ENCODE measurements around the gene GCNT1.
"Not testable (repeated sequence)": the region's sequence is repeated elsewhere in the genome, so short reads cannot be mapped to it uniquely, and the experiment has no call there.

The GCNT1 gene

DNA sequence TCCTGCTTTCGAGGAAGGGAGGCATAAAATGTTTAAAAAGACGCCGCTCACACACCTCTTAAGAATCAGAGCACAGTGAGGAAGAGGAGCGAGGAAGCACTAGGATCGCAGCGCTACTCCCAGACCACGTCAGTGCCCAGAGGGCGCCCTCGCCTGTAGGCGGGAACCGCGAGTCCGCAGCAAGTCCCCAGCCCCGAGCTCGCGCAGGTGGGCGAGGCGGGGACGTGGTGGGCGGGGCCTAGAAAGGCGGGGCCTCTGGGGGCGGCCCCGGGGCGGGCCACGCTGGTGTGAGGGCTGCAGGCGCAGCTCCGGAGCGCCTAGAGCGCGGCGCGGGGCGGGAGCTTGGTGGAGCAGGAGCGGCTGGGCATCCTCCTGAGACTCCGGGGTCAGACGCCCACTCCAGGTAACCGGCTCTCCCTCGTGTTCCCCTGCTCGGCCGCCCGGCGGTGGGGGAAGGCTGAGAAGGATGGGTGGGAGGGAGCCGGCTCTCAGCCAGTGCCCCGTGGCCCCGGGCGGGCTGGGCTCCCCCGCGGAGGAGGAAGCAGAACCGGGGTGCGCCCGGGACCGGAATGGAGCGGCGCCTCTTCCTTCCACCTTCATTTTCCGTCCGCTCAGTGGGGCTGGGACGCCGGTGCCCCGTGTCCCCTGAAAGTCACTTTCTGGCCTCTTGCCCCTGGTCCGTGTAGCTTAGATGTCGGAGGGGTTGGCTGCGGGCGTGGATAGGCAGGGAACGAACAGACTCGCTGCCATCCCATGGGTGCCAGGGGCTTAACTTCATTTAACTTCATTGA is at the start of gene GCNT1:
GCNT1 (plus strand) TSS at position 280 of the 791 bp plus-strand sequence. CDS start 43,200 bp downstream, outside the sequence.
- DNase-seq (ENCODE audit: low read depth in 2 of 2): peak; percentile 72 to 84

DNA sequence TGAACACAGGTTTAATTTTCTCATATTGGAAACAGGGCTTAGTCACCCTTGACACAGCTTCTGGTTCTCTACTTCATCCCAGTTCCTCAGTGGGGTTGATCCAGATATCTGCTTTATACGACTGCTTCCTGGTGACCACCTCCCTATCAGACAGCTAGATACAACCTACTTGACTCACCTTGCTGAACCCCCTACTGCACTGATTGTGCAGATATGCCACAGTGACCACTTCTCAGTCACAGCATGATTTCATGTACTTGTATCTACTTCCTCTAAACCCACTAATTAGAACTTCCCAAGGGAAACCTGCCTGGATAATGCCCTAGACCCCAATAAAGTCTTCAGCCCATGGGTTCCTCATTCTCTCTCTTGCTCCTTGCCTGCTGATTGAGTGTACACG is 46.3 kb upstream of the GCNT1 start:
- DNase-seq (ENCODE audit: low read depth in 2 of 2): no peak

DNA sequence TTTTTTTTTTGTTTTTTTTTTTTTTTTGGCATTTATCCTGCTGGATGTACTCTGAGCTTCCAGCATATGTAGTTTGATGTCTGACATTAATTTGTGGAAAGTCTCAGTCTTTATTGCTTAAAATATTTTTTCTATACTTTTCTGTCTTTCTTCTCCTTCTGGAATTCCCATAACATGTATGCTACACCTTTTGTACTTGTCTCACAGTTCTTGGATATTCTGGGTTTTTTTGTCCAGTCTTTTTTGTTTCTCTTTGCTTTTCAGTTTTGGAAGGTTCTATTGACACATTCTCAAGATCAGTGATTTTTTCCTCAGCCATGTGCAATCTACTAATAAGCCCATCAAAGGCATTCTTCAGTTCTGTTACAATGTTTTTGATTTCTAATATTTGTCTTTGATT is 45.3 kb upstream of the GCNT1 start:
- DNase-seq (ENCODE audit: low read depth in 2 of 2): no peak

DNA sequence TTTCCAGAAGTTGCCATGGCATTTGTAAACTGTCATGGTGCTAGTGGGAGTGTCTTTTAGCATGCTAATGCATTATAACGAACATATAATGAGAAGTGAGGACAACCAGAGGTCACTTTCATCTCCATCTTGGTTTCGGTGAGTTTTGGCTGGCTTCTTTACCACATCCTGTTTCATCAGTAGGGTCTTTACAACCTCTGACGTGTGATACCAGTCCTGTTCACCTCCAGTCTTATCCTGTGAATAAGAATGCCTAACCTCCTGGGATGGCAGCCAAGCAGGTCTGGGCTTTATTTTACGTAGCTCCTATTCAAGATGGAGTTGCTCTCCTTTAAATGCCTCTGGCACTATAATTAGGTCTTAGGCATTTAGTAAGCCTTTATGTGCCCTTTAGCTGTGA is 44.3 kb upstream of the GCNT1 start:
- DNase-seq (ENCODE audit: low read depth in 2 of 2): no peak

DNA sequence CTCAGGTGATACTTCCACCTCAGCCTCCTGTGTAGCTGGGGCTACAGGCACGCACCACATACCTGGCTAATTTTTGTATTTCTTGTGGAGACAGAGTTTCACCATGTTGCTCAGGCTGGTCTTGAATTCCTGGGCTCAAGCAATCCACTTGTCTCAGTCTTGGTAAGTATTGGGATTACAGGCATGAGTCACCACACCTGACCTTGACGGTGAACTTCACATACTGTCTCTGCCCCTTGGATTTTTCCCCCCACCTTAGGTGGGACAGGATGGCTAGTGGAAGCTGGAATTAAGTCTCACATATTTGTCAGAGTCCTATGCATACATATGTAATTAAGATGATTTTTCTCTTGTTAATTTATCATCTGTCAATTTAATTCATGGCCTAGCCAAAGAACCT is 43.8 kb upstream of the GCNT1 start:
- no peak for DNase-seq (ENCODE audit: low read depth in 2 of 2)

DNA sequence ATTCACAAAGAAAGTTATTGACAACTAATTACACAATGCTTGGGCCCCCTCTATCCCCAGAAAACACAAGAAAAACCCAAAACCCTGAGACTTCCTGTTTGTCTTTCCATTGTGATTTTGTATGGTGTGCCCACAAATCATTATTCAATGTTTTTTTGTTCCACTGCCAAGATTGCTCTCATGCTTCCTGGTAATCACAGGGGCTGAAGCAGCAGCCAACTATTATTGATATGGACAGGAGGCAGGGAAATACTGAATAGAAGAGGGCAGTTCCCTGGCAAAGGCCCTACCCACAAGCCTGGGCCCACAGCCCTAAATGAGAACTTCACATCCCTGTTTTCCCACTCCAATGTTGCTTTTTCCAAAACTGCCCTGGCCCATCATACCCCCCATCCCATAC is 43.3 kb upstream of the GCNT1 start:
- DNase-seq (ENCODE audit: low read depth in 2 of 2): no peak

DNA sequence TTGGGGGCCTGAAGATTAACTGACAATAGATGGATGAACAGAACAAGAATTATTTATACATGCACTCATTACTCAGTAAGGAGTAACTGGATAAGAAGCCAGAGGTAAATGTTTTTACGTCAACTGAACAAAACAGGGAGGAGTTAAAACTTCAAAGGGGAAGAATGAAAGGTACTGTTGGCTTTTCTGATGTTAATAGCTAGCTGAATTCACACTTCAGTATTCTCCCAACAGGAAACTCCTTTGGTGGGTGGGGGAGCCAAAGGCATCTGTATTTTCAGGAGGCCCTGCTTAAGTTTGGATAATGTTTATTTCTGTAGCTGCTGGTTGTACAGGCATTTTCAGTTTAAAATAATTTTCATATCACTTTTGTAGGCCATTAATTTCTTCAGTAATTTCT is 41.6 kb upstream of the GCNT1 start:
- no peak for DNase-seq (ENCODE audit: low read depth in 2 of 2)

DNA sequence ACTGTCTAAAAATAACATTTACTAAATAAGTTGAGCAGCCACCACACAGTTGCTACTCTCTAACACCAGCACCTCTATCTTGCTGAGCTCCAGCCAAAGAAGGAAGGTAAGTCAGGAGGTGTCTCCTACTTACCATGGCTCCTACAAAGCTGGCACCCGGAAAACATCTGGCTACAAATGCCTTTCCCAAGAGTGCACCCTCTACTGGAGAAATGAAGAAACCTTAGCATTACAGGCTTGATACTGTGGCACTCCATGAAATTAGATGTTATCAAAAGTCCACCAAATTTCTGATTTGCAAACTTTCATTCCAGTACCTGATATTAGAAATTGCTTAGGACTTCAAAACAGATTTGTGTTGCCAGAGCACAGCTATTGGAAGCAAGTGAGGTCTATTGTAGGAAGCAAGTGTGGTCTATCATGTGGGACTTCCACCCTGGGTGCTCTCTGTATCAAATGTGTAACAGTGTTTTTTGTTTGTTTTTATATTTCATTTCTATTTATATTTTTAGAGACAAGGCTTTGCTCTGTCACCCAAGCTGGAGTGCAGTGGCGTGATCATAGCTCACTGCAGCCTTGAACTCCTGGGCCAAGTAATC is 39.1 kb upstream of the GCNT1 start:
- DNase-seq (ENCODE audit: low read depth in 2 of 2): no peak

DNA sequence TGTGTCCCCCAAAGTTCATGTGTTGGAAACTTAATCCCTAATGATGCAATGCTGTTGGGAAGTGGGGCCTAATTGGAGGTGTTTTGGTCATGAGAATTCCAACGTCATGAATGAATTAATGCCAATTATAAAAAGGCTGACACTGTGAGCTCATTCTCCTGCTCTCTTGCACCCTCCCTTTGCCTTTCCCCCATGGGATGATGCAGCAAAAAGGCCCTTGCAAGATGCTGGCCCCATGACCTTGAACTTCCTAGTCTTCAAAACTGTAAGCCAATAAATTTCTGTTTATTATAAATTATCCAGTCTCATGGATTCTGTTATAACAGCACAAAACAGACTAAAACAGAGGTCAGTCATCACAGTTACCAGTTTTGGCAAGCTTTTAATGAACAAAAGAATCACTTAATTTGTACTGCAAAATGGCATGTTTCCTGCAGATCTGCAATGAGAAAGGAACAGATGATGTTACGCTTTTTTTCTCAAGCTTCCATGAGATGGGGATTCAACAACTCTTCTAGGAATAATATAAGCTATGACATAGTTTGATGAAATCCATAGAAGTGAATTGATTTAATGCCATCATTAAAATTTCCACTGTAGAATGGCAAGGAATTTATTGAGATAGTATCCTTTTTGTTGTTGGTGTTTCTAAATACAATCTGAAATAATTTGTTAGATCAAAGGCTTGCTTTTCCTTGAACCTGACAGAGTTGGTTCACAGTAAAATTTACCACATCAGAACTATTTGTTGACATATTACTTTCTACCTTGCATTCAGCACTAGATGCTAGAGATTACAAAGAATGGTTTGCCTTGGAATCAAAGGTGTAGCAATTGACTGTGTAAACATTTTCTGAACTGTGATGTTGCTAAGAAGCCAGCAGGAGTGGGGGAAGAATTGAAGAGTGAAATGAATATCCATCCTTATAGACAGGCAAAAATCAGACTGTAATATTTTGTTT is 35.5 kb upstream of the GCNT1 start:
- DNase-seq (ENCODE audit: low read depth in 2 of 2): no peak

DNA sequence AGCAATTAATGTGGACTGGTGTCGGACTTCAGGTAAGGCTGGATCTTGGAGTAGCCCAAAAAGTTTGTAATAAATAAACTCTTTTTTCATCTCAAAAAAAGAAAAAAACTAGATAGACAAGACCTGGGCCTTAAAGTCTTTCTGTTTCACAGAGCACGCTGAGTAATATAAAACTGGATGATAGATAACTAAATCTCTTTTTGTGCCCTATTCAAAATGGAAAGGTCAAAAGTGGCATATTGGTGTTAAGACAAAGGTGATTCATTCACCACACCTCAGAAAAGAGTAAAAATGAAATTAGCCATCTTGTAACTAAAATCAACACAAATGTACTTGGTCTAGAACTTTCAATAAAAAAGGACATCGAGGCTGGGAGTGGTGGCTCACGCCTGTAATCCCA is 34.5 kb upstream of the GCNT1 start:
- DNase-seq (ENCODE audit: low read depth in 2 of 2): no peak

DNA sequence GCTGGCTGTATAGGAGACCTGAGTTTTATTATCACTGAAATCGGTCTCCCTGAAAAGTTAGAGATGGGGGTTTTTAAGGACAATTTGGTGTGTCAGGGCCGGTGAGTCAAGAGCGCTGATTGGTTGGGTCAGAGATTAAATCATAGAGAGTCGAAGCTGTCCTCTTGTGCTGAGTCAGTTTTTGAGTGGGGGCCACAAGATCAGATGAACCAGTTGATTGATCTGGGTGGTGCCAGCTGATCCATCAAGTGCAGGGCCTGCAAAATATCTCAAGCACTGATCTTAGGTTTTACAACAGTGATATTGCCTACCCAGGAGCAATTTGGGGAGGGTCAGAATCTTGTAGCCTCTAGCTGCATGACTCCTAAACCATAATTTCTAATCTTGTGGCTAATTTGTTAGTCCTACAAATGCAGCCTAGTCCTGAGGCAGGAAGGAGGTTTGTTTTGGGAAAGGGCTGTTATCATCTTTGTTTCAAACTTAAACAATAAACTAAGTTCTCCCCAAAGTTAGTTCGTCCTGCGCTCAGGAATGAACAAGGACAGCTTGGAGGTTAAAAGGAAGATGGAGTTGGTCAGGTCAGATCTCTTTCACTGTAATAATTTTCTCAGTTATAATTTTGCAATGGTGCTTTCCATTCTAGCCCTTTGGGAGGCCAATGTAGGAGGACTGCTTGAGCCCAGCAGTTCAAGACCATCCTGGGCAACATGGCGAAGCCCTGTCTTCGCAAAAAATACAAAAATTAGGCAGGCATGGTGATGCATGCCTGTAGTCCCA is 33.1 kb upstream of the GCNT1 start:
- DNase-seq (ENCODE audit: low read depth in 2 of 2): no peak

DNA sequence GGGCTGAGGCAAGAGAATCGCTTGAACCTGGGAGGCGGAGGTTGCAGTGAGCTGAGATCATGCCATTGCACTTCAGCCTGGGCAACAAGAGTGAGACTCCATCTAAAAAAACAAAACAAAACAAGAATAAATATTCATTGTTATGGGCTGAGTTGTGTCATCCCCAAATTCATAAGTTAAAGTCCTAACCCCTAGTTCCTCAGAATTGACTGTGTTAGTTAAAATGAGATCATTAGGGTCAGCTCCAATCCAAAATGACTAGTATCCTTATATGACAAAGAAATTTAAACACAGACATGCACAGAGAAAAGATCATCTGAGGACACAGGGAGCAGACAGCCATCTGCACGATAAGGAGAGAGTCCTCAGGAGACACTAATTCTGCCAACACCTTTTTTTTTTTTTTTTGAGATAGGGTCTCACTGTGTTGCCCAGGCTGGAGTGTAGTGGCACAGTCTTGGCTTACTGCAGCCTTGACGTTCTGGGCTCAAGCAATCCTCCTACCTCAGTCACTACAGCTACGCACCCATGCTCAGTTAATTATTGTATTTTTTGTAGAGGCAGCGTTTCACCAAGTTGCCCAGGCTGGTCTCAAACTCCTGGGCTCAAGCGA is 32.1 kb upstream of the GCNT1 start:
- no peak for DNase-seq (ENCODE audit: low read depth in 2 of 2)

DNA sequence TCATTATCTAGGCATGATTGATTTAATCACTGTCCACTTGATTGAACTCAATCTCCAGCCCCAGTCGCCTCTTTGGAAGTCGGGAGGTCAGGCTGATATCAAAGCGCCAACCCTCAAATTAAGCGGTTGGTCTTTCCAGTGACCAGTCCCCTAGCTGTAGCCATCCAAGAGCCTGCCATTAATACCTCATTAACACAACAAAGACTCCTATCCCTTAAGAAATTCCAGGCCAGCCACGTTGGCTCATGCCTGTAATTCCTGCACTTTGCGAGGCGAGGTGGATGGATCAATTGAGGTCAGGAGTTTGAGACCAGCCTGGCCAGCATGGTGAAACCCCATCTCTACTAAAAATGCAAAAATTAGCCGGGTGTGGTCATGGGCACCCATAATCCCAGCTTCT is 27.4 kb upstream of the GCNT1 start:
- no peak for DNase-seq (ENCODE audit: low read depth in 2 of 2)

DNA sequence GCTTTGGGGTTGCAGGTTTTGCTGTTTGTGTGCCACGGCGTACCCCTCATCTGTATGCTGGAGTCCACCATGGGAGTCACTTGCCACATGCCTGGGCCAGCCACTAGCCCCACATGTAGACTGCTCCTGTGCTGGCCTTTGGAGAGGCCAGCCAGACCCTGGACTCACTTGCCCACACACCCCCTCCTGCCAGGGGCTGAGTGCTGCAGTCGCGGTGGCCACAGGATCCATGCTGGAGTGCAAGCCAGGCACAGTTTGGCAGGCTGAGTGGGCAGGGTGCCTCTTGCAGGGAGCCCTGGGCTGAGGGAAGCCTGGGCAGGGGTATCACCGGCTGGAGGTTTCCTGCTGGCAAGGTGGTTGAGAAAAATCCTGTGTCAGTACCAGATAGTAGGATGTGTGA is 25.6 kb upstream of the GCNT1 start:
- DNase-seq (ENCODE audit: low read depth in 2 of 2): no peak

DNA sequence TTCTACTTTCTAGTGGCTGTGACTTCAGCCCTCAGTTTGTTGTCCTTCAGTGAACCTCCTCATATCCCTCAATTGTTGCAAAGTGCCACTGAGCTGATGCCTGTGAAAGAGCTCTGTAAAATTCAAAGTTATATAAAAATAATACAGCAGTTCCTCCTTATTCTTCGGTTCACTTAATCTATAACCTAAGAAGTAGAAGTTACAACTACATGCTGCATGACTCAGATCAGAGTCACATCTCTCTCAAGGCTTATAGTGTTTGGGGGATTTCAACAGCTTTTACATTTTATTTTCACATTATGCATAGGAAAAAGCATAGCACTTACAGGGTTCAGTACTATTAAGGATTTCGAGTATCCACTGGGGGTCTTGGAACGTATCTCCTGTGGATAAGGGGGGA is 25.1 kb upstream of the GCNT1 start:
- no peak for DNase-seq (ENCODE audit: low read depth in 2 of 2)

DNA sequence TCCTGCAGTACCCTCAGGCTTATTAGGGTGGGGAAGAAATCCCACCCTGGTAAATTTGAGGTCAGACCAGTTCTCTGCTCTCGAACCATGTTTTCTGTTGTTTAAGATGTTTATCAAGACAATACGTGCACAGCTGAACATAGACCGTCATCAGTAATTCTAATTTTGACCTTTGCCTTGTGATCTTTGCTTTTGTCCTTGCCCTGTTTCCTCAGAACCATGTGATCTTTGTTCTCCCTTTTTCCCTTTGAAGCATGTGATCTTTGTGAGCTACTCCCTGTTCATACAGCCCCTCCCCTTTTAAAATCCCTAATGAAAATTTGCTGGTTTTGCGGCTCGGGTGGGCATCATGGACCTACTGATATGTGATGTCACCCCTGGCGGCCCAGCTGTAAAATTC is 24.1 kb upstream of the GCNT1 start:
- DNase-seq (ENCODE audit: low read depth in 2 of 2): not testable (repeated sequence)

DNA sequence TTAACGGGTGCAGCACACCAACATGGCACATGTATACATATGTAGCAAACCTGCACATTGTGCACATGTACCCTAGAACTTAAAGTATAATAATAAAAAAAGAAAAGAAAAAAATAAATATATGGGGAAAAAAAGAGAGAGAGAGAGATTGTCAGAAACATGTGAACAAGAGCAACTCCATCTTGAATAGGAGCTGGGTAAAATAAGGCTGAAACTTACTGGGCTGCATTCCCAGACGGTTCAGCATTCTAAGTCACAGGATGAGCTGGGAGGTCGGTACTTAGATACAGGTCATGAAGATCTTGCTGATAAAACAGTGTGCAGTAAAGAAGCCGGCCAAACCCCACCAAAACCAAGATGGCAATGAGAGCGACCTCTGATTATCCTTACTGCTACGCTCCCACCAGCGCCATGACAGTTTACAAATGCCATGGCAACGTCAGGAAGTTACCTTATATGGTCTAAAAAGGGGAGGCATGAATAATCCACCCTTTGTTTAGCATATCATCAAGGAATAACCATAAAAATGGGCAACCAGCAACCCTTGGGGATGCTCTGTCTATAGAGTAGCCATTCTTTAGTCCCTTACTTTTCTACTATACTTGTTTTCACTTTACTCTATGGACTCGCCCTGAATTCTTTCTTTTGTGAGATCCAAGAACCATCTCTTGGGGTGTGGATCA is 21.8 kb upstream of the GCNT1 start:
- not testable (repeated sequence) for DNase-seq (ENCODE audit: low read depth in 2 of 2)

DNA sequence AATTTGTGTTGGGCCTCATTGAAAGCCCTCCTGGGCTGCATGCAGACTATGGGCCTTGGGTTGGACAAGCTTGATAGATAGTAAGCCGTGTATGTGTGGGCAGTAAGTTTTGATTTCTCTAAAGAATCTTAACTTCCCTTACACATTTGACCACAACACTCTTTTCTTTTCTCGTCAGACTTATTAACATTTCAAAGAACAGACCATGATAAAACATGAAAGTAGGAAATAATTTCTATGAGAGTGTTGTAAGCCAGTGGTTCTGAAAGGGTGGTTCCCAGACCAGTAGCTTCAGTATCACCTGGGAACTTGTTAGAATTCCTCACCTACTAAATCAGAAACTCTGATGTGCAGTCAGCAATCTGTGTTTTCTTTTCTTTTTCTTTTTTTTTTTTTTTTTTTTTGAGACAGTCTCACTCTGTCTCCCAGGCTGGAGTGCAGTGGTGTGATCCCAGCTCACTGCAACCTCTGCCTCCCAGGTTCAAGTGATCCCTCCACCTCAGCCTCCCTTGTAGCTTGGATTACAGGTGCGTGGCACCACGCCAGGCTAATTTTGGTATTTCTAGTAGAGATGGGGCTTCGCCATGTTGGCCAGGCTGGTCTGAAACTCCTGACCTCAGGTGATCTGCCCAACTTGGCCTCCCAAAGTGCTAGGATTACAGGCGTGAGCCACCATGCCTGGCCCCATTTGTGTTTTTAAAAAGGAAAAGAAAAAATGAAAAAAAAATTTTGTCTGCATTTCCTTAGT is 20.0 kb upstream of the GCNT1 start:
- no peak for DNase-seq (ENCODE audit: low read depth in 2 of 2)

DNA sequence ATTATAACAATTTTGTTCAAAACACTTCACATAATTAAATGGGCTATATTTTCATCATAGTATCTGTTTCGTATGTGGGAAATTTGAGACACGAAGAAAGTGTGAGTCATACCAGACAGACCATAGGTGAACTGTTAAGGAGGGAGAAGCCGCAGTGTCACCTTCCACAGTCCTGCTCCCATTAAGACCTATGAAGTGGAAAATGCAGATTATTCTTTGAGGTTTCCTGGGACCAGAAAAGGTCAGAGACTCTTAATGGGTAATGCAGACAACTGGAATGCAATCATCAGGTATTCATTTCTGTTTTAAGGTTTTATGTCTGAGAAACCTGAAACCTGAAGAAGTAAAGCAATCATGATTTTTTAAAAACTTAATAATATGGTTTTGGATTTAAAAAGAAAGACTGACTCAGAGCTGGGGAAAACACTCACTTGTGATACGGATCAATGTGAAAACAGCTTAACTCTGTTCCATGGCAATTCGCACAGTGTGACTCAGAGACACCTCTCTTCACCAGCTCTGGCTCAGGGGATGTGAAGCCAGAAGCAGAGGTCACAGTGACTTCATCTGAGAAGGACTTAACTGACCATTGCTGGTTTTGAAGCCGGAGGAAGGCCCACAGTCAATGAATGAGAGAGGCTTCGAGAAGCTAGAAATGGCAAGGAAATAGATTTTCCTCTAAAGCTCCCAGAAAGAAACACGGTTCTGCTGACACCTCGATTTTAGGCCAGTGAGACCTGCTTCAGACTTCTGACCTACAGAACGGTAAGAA is 17.2 kb upstream of the GCNT1 start:
- no peak for DNase-seq (ENCODE audit: low read depth in 2 of 2)
